AG10803 (cell line): ENCODE data around the gene PRR13.
"Not testable (repeated sequence)": the region's sequence is repeated elsewhere in the genome, so short reads cannot be mapped to it uniquely, and the experiment has no call there.

Experiments
- DNase-seq: peaks from one replicate; pipeline ENCODE4 v3.0.0; 2010; ENCODE audit warnings: low read depth
- H3K4me3 ChIP-seq: 2 replicates; pipeline ENCODE4 v1.5.1; 2011; ENCODE audit warnings: mild to moderate bottlenecking, low read length, control low read depth
- TF ChIP-seq, protein P1 (sequence below): conservative IDR thresholded peaks from 2 replicates; pipeline ENCODE4 v1.5.1; 2011; ENCODE audit warnings: mild to moderate bottlenecking, low read length, control low read depth, inconsistent platforms

Gene PRR13

DNA sequence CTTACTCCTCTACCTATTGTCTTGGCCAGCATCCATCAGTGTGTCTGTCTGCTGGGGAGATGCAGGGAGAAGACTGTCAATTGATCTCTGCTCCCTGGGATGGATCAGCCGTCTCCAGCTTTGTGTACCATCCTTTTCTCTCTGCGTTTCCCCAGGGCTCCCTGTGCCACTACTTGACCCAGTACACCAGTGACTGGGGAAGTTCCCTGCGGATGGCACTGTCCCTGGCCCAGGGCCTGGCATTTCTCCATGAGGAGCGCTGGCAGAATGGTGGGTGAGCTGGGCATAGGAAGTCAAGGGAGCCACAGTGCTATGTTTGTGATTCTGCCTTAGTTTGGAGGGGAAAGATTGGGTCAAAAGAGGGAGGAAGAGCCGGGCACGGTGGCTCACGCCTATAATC lies 12.8 kb upstream of the PRR13 start:
- DNase-seq: no peak
- TF ChIP-seq, protein P1, sequence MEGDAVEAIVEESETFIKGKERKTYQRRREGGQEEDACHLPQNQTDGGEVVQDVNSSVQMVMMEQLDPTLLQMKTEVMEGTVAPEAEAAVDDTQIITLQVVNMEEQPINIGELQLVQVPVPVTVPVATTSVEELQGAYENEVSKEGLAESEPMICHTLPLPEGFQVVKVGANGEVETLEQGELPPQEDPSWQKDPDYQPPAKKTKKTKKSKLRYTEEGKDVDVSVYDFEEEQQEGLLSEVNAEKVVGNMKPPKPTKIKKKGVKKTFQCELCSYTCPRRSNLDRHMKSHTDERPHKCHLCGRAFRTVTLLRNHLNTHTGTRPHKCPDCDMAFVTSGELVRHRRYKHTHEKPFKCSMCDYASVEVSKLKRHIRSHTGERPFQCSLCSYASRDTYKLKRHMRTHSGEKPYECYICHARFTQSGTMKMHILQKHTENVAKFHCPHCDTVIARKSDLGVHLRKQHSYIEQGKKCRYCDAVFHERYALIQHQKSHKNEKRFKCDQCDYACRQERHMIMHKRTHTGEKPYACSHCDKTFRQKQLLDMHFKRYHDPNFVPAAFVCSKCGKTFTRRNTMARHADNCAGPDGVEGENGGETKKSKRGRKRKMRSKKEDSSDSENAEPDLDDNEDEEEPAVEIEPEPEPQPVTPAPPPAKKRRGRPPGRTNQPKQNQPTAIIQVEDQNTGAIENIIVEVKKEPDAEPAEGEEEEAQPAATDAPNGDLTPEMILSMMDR: no peak
- H3K4me3 ChIP-seq: no peak overlapping the region

DNA sequence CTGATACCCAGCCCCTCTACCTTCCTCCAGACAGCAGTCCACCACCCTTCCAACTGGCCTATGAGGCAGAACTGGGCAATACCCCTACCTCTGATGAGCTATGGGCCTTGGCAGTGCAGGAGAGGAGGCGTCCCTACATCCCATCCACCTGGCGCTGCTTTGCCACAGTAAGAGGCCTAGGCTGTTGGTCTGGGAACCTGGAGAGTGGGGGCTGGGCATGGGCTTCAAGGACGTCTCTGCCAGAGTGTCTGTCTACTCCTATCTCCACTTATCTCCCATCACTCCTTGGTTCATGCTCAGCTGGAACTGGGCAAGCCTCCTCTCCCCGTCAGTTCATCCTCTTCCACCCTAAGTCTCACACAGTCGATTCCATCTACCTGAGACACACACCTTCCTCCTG lies 11.4 kb upstream of the PRR13 start:
- no peak overlapping the region for H3K4me3 ChIP-seq
- DNase-seq: no peak
- TF ChIP-seq, protein P1: no peak

DNA sequence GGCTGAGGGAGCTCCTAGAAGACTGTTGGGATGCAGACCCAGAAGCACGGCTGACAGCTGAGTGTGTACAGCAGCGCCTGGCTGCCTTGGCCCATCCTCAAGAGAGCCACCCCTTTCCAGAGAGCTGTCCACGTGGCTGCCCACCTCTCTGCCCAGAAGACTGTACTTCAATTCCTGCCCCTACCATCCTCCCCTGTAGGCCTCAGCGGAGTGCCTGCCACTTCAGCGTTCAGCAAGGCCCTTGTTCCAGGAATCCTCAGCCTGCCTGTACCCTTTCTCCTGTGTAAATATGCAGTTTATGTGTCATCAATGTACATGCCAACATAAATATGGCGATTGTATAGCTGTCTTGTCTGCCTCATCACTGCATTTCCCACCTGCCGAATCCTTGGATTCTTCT lies 10.3 kb upstream of the PRR13 start:
- no peak overlapping the region for H3K4me3 ChIP-seq
- no peak for DNase-seq
- TF ChIP-seq, protein P1: no peak

DNA sequence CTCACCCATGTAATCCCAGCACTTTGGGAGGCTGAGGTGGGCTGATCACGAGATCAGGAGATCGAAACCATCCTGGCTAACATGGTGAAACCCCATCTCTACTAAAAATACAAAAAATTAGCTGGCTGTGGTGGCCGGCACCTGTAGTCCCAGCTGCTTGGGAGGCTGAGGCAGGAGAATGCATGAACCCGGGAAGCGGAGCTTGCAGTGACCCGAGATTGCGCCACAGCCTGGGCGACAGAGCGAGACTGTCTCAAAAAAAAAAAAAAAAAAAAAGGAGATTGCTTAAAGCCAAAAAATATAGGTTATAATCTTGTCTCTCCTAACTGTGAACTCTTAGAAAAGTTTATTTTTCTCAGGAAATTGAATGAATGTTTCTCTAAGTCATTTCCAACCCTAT lies 6.2 kb upstream of the PRR13 start:
- DNase-seq: not testable (repeated sequence)

DNA sequence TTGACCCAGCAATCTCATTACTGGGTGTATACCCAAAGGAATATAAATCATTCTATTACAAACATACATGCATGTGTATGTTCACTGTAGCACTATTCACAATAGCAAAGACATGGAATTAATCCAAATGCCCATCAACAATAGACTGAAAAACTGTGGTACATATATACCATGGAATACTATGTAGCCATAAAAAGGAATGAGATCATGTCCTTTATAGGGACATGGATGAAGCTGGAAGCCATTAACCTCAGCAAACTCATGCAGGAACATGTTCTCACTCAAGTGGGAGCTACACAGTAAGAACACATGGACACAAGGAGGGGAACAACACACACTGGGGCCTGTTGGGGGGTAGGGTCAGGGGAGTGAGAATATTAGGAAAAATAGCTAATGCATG lies 2.0 kb upstream of the PRR13 start:
- not testable (repeated sequence) for DNase-seq

More for the DNA sequence above, 6.2 kb upstream of the PRR13 start:
- H3K4me3 ChIP-seq: not testable (repeated sequence)

DNA sequence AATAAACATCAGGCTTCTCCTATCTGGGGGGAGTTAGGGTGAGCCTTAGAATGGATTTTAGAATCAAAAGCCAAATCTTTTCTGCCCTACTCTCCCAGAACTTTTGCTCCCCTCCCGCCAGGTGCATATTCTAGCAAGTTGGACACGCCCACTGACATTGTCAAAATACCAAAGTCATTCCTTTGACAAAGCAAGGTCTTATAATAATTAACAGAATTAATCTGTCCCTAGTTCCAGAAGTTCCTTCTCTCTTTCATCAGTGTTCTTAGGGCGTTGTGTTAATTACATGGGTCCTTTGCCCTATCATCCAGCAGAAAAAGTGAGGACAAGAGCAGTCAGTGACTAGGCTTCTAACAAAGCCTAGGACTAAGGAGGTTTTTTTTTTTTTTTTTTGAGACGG lies 2.4 kb downstream of the PRR13 start:
- H3K4me3 ChIP-seq: no peak overlapping the region
- TF ChIP-seq, protein P1: no peak
- no peak for DNase-seq

More for the DNA sequence above, 2.0 kb upstream of the PRR13 start:
- not testable (repeated sequence) for H3K4me3 ChIP-seq

DNA sequence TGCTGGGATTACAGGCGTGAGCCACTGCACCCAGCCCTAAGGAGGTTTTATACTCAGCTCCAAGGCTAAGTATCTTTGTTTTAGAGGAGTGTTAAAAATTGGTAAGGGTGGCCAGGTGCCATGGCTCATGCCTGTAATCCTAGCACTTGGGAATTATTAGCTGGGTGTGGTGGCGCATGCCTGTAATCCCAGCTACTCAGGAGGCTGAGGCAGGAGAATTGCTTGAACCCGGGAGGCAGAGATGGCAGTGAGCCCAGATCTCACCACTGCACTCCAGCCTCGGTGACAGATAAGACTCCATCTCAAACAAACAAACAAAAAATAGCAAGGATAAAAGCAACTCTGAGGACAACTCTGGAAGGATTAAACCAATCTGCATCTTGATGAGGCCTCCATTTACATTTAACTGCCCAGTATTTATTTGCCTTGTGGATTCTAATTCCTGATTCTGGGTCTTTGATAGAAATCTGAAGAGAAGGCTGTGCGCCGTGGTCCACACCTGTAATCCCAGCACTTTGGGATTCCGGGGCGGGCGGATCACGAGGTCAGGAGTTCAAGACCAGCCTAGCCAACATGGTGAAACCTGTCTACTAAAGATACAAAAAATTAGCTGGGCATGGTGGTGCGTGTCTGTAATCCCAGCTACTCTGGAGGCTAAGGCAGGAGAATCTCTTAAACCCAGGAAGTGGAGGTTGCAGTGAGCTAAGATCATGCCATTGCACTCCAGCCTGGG lies 3.2 kb downstream of the PRR13 start:
- H3K4me3 ChIP-seq, DNase-seq: not testable (repeated sequence)

DNA sequence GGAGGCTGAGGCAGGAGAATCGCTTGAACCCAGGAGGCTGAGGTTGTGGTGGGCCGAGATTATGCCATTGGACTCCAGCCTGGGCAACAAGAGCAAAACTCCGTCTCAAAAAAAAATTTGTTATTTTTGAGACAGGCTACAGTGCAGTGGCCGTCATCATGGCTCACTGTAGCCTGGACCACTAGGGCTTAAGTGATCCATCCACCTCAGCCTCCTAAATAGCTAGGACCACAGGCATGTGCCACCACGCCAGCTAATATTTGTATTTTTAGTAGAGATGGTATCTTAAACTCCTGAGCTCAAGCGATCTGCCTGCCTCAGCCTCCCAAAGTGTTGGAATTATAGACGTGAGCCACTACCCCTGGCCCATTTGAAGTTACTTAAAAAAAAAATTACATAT lies 9.4 kb downstream of the PRR13 start:
- TF ChIP-seq, protein P1: no peak
- no peak for DNase-seq
- no peak overlapping the region for H3K4me3 ChIP-seq

DNA sequence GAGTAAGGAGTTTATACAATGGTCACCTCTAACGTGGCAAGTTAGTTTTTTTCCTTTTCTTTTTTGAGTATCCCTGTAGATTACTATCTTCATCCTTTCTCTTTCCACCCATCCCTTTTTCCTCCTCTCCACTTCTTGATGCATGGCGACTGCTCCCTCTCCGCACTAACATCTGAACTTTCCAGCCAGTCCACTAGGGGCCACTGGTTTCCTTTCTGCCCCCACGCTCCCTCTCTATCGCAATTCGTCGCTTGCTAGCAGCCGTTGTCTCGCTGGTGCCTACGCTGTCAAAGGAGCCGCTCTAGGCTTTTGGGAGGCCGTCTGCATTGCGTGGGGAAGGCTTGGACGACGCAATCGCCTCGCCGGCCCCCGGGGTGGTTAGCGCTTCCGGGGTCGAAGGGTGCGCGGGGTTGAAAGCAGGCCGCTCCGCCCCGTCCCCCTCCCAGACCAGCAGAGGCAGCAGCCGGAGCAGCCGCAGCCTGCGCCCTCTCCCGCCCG lies 10.2 kb downstream of the PRR13 start, which contains the start of gene PCBP2:
Gene PCBP2 (plus strand): TSS at position 442 of the 498 bp plus-strand sequence. CDS start 2,699 bp downstream, outside the sequence.
- H3K4me3 ChIP-seq: peak within 1 kb of the TSS; percentile 91
- peak; percentile 100 for DNase-seq
- TF ChIP-seq, protein P1: peak; percentile 91
